ENCODE results near the gene GPRIN2.

GRCh38 chr10:46528675-46529615 lies 27.5 kb downstream of the GPRIN2 start:
- TF ChIP-seq CTCF (IDR thresholded peaks at IDR 0.05) (no peak), POLR2A (IDR thresholded peaks at IDR 0.05) (no peak), EP300 (IDR thresholded peaks at IDR 0.05) (no peak), POLR2AphosphoS5 (IDR thresholded peaks at IDR 0.05) (no peak)
